ENCODE measurements around the gene FARSA. TPM values are rescaled to one million over a fixed set of nuclear protein-coding genes. Genes with fewer than 3 reads are reported as not detected.

FARSA gene
- total and polyA plus RNA-seq, 2 of the 13 experiments (the other 11 are each of a cell fraction or from before 2014, with no cell fraction given): 25.9 to 72.0 TPM

GRCh38 chr19:12884926-12885748, 48.4 kb downstream of the FARSA start (continued):
- TF ChIP-seq GMEB1 (CRISPR knock-in tag; IDR thresholded peaks at IDR 0.05; ENCODE audit: borderline replicate concordance) (peak; percentile 67), GPBP1L1 (CRISPR knock-in tag; IDR thresholded peaks at IDR 0.05) (no peak), ZNF800 (CRISPR knock-in tag; IDR thresholded peaks at IDR 0.05) (peak; percentile 96), POLR2G (IDR thresholded peaks at IDR 0.05; ENCODE audit: low read depth, low read length) (peak; percentile 45; the same call in 1 of the 2 replicates), HMGXB4 (CRISPR knock-in tag; IDR thresholded peaks at IDR 0.05; ENCODE audit: borderline replicate concordance in 1 of 2, low read depth in 1 of 2) (peak; percentile 84; a peak in 3 of 4 replicates)

All from HepG2 (cell line).